Measurements from ENCODE around the gene COPS9.

The COPS9 gene

DNA sequence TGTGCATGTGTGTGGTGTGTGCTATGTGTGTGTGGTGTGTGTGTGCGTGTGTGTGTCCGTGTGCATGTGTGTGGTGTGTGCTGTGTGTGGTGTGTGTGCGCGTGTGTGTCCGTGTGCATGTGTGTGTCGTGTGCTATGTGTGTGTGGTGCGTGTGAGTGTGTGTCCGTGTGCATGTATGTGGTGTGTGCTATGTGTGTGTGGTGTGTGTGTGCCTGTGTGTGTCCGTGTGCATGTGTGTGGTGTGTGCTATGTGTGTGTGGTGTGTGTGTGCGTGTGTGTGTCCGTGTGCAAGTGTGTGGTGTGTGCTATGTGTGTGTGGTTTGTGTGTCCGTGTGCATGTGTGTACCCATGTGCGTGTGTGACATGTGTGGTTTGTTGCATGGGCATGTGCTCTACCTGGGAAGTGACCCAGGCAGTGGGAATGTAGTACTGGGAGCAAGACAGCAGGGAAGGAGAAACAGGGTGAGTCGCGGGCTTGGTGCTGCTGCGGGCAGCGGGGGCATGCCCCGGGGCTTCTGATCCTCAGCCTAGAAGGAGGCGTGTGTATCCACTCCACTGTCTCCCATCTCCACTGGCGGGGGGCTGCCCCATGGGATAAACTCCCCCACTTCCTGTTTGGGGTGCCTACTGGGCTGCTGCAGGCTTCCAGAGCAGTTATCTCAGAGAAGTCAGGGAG is 11.9 kb upstream of the COPS9 start:
- TF ChIP-seq TAF1 (IDR thresholded peaks at IDR 0.05; ENCODE audit: borderline replicate concordance, insufficient read depth, low read length) (no peak), FOXP2 (optimal IDR thresholded peaks at IDR 0.05; ENCODE audit: borderline replicate concordance, extremely low read depth, extremely low read length, insufficient read depth) (no peak), POLR2AphosphoS5 (IDR thresholded peaks at IDR 0.05; ENCODE audit: low read depth, low read length) (no peak), SIN3A (IDR thresholded peaks at IDR 0.05; ENCODE audit: borderline replicate concordance, insufficient read depth, low read length) (no peak)
- TF ChIP-seq, protein P1, sequence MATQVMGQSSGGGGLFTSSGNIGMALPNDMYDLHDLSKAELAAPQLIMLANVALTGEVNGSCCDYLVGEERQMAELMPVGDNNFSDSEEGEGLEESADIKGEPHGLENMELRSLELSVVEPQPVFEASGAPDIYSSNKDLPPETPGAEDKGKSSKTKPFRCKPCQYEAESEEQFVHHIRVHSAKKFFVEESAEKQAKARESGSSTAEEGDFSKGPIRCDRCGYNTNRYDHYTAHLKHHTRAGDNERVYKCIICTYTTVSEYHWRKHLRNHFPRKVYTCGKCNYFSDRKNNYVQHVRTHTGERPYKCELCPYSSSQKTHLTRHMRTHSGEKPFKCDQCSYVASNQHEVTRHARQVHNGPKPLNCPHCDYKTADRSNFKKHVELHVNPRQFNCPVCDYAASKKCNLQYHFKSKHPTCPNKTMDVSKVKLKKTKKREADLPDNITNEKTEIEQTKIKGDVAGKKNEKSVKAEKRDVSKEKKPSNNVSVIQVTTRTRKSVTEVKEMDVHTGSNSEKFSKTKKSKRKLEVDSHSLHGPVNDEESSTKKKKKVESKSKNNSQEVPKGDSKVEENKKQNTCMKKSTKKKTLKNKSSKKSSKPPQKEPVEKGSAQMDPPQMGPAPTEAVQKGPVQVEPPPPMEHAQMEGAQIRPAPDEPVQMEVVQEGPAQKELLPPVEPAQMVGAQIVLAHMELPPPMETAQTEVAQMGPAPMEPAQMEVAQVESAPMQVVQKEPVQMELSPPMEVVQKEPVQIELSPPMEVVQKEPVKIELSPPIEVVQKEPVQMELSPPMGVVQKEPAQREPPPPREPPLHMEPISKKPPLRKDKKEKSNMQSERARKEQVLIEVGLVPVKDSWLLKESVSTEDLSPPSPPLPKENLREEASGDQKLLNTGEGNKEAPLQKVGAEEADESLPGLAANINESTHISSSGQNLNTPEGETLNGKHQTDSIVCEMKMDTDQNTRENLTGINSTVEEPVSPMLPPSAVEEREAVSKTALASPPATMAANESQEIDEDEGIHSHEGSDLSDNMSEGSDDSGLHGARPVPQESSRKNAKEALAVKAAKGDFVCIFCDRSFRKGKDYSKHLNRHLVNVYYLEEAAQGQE (IDR thresholded peaks at IDR 0.05; ENCODE audit: insufficient read depth in 1 of 2, low read depth in 2 of 2, low read length in 2 of 2) = no peak

DNA sequence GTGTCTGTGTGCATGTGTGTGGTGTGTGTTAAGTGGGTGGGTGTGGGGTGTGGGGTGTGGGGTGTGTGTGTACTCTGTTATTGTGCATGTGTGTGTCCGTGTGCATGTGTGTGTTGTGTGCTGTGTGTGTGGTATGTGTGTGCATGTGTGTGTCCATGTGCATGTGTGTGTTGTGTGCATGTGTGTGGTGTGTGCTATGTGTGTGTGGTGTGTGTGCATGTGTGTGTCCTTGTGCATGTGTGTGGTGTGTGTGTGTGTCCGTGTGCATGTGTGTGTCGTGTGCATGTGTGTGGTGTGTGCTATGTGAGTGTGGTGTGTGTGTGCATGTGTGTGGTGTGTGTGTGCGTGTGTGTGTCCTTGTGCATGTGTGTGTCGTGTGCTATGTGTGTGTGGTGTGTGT is 11.3 kb upstream of the COPS9 start:
- TF ChIP-seq POLR2AphosphoS5 (IDR thresholded peaks at IDR 0.05; ENCODE audit: low read depth, low read length) (no peak), FOXP2 (optimal IDR thresholded peaks at IDR 0.05; ENCODE audit: borderline replicate concordance, extremely low read depth, extremely low read length, insufficient read depth) (no peak)

DNA sequence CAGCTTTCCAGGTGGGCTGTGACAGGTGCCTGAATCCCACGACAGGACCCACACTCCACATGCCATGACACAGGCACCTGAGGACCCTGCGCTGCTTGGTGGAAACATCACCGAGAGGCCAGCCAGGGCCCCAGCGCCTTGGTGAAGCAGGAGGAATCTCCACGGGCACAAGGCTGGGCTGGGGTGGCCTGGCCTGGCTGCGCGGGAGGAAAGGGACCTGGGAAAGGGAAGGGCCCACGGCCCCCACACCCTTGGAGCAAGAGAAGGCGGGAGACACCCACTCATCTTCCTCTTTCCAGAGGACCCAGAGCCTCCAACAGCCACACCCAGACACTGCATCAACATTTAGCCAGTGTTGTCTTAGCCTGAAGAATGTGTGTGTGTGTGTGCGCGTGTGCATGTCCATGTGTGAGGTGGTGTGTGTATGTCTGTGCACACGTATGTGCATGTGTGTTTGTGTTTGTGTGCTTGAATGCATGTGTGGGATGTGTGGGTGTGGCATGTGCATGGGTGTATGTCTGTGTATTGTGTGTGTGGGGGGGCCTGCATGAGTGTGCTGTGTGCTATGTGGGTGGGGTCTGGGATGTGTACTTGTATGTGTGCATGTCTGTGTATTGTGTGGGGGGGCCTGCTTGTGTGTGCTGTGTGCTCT is 10.6 kb upstream of the COPS9 start:
- TF ChIP-seq POLR2AphosphoS5 (IDR thresholded peaks at IDR 0.05; ENCODE audit: low read depth, low read length) = no peak
- TF ChIP-seq SIN3A (IDR thresholded peaks at IDR 0.05; ENCODE audit: borderline replicate concordance, insufficient read depth, low read length) = no peak
- no peak for TF ChIP-seq FOXP2 (optimal IDR thresholded peaks at IDR 0.05; ENCODE audit: borderline replicate concordance, extremely low read depth, extremely low read length, insufficient read depth)
- no peak for TF ChIP-seq TAF1 (IDR thresholded peaks at IDR 0.05; ENCODE audit: borderline replicate concordance, insufficient read depth, low read length)

DNA sequence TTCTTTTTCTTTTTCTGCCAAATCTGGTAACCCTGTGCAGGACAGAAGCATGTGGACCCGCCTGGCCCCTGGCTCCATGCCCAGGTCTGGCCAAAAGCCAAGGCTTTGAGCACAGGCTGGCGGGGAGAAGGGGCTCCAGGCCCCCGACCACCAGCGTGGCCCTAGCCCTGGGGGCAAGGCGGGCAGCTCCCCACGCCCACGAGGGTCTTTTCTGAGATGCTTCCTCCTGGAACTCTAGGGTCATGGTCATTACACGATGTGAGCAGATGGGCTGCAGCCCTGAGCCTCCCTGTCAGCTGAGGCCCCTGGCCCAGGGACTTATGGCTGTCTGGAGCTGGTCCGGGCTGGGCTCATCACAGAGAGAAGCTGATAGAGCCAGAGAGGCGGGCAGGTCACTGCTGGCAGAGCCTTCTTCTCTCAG is 10.0 kb upstream of the COPS9 start:
- no peak for TF ChIP-seq SIN3A (IDR thresholded peaks at IDR 0.05; ENCODE audit: borderline replicate concordance, insufficient read depth, low read length)
- no peak for TF ChIP-seq POLR2AphosphoS5 (IDR thresholded peaks at IDR 0.05; ENCODE audit: low read depth, low read length)
- TF ChIP-seq, protein P1 (IDR thresholded peaks at IDR 0.05; ENCODE audit: insufficient read depth in 1 of 2, low read depth in 2 of 2, low read length in 2 of 2) = no peak
- TF ChIP-seq TAF1 (IDR thresholded peaks at IDR 0.05; ENCODE audit: borderline replicate concordance, insufficient read depth, low read length) = no peak
- no peak for TF ChIP-seq FOXP2 (optimal IDR thresholded peaks at IDR 0.05; ENCODE audit: borderline replicate concordance, extremely low read depth, extremely low read length, insufficient read depth)

DNA sequence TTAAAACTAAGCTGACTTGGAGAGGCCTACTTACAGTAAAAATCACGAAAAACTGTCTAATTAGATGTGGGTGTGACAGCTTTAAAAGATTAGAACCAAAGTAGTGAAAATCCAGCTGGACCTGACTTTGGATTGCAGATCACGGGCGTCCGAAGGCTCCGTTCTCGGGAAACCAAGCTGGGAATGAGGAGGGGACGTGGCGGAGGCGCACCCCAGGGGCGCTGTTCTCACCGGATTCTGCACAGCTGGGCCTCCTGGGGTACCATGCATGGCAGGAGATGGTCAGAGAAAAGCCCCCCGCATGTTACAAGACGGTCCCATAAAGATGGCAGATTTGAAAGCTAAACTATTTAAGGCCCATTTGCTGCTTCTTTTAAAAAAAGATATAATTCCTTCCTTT is 9.4 kb upstream of the COPS9 start:
- no peak for TF ChIP-seq TAF1 (IDR thresholded peaks at IDR 0.05; ENCODE audit: borderline replicate concordance, insufficient read depth, low read length)
- no peak for TF ChIP-seq POLR2AphosphoS5 (IDR thresholded peaks at IDR 0.05; ENCODE audit: low read depth, low read length)
- TF ChIP-seq SIN3A (IDR thresholded peaks at IDR 0.05; ENCODE audit: borderline replicate concordance, insufficient read depth, low read length) = no peak
- no peak for TF ChIP-seq FOXP2 (optimal IDR thresholded peaks at IDR 0.05; ENCODE audit: borderline replicate concordance, extremely low read depth, extremely low read length, insufficient read depth)
- TF ChIP-seq, protein P1 (IDR thresholded peaks at IDR 0.05; ENCODE audit: insufficient read depth in 1 of 2, low read depth in 2 of 2, low read length in 2 of 2) = no peak
